ENCODE measurements around the gene SFT2D3. TPM values are rescaled to one million over a fixed set of nuclear protein-coding genes. Genes with fewer than 3 reads are reported as not detected.
"Not testable (repeated sequence)": the region's sequence is repeated elsewhere in the genome, so short reads cannot be mapped to it uniquely, and the experiment has no call there.

SFT2D3 gene
- total RNA-seq, 4 donors from 2014 or later: 6.8 to 13.7 (median 8.3) TPM

DNA sequence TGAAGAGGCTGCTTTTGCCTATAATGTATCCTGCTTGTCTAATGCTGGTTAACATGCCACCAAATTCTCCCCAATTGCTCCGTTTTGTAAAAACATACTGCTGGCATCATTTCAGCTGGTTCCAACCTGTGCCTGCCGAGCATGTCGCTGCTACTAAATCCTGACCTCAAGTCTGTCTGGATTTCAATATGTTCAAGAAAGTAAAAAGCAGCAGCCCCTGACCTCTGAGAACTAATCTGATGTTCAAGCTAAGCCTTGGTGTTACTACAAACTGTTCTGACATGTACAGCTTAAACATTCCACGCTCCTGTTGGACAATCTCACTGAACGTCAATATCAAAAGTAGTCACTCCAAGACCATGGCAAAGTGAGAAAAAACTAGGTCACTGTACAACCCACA lies 46.3 kb downstream of the SFT2D3 start:
- in situ Hi-C loops (cut with MboI; ENCODE audit: low pct_ligation_motif_present in 1 of 4, low pct_unique_long_range_greater_than_20kb in 1 of 4, low sequenced_read_pairs in 3 of 4): no loop called here
- no peak overlapping the region for H3K27ac ChIP-seq
- intact Hi-C loops (cut with DNase I; ENCODE audit: low total_unique reads): no loop called here
- H3K9me3 ChIP-seq: no peaks in the 10 kb centered on the region
- DNase-seq: no peak
- 92 to 100% methylated on average over 1 to 5 of the region's 5 CpGs for WGBS, 2 donors (ENCODE audit: low coverage in 1 of 2)
- TF ChIP-seq POLR2A (IDR thresholded peaks at IDR 0.05) (no peak), POLR2AphosphoS5 (IDR thresholded peaks at IDR 0.05) (no peak), EP300 (IDR thresholded peaks at IDR 0.05; ENCODE audit: low read depth) (no peak)
- TF ChIP-seq, protein P1, sequence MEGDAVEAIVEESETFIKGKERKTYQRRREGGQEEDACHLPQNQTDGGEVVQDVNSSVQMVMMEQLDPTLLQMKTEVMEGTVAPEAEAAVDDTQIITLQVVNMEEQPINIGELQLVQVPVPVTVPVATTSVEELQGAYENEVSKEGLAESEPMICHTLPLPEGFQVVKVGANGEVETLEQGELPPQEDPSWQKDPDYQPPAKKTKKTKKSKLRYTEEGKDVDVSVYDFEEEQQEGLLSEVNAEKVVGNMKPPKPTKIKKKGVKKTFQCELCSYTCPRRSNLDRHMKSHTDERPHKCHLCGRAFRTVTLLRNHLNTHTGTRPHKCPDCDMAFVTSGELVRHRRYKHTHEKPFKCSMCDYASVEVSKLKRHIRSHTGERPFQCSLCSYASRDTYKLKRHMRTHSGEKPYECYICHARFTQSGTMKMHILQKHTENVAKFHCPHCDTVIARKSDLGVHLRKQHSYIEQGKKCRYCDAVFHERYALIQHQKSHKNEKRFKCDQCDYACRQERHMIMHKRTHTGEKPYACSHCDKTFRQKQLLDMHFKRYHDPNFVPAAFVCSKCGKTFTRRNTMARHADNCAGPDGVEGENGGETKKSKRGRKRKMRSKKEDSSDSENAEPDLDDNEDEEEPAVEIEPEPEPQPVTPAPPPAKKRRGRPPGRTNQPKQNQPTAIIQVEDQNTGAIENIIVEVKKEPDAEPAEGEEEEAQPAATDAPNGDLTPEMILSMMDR (IDR thresholded peaks at IDR 0.05): no peak
- H3K4me3 ChIP-seq: no peak overlapping the region
- H3K4me1 ChIP-seq: peaks cover 0 to 4% (median 1%) of the 10 kb centered on the region in 4 donors
- H3K27me3 ChIP-seq: no peaks in the 10 kb centered on the region
- peaks cover 0 to 9% (median 0%) of the 10 kb centered on the region in 4 donors for H3K36me3 ChIP-seq

DNA sequence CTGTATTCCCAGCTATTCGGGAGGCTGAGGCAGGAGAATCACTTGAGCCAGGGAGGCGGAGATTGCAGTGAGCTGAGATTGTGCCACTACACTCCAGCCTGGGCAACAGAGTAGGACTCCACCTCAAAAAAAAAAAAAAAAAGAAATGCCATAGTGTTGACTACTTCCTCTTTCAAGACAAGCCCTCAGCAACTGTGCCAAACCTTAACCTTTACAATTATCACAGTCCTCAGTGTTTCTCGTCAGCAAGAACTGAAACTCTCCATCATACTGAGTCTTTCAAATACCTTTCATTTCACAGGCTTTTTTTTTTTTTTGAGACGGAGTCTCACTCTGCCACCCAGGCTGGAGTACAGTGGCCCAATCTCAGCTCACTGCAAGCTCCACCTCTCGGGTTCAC lies 48.2 kb downstream of the SFT2D3 start:
- H3K27me3 ChIP-seq; H3K4me1 ChIP-seq; in situ Hi-C loops (cut with MboI; ENCODE audit: low pct_ligation_motif_present in 1 of 4, low pct_unique_long_range_greater_than_20kb in 1 of 4, low sequenced_read_pairs in 3 of 4); H3K4me3 ChIP-seq; H3K36me3 ChIP-seq; H3K9me3 ChIP-seq; intact Hi-C loops (cut with DNase I; ENCODE audit: low total_unique reads); DNase-seq: not testable (repeated sequence)
- 50 to 79% methylated on average over 3 to 5 of the region's 5 CpGs for WGBS, 2 donors (ENCODE audit: low coverage in 1 of 2)
- H3K27ac ChIP-seq: peak overlapping the region in 1 of 4 donors; percentile 19

- intact Hi-C loops (cut with DNase I; ENCODE audit: low total_unique reads) (no loop called here), in situ Hi-C loops (cut with MboI; ENCODE audit: low pct_ligation_motif_present in 1 of 4, low pct_unique_long_range_greater_than_20kb in 1 of 4, low sequenced_read_pairs in 3 of 4) (no loop called here)
- Histone ChIP-seq H3K4me3 (no peak overlapping the region), H3K36me3 (peaks cover 0 to 6% (median 0%) of the 10 kb centered on the region in 4 donors), H3K27ac (no peak overlapping the region), H3K27me3 (no peaks in the 10 kb centered on the region), H3K4me1 (peaks cover 0 to 4% (median 1%) of the 10 kb centered on the region in 4 donors), H3K9me3 (no peaks in the 10 kb centered on the region)
- no peak for DNase-seq
- TF ChIP-seq, protein P1 (IDR thresholded peaks at IDR 0.05): no peak
- TF ChIP-seq POLR2A (IDR thresholded peaks at IDR 0.05): no peak
- TF ChIP-seq EP300 (IDR thresholded peaks at IDR 0.05; ENCODE audit: low read depth): no peak
- no peak for TF ChIP-seq POLR2AphosphoS5 (IDR thresholded peaks at IDR 0.05)
These were observed 52.1 kb downstream of the SFT2D3 start for GRCh38 chr2:127753374-127753773.

GRCh38 chr2:127754186-127754585 lies 52.9 kb downstream of the SFT2D3 start:
- WGBS, 2 donors (ENCODE audit: low coverage in 1 of 2): 94% methylated on average over 5 to 8 of the region's 8 CpGs
- no peaks in the 10 kb centered on the region for H3K9me3 ChIP-seq
- peaks cover 0 to 4% (median 1%) of the 10 kb centered on the region in 4 donors for H3K4me1 ChIP-seq
- DNase-seq: no peak
- H3K27ac ChIP-seq: no peak overlapping the region
- no peaks in the 10 kb centered on the region for H3K27me3 ChIP-seq
- TF ChIP-seq POLR2A (IDR thresholded peaks at IDR 0.05) (no peak), EP300 (IDR thresholded peaks at IDR 0.05; ENCODE audit: low read depth) (no peak), POLR2AphosphoS5 (IDR thresholded peaks at IDR 0.05) (no peak)
- TF ChIP-seq, protein P1 (IDR thresholded peaks at IDR 0.05): no peak
- H3K4me3 ChIP-seq: no peak overlapping the region
- H3K36me3 ChIP-seq: peaks cover 0 to 6% (median 0%) of the 10 kb centered on the region in 4 donors
- in situ Hi-C loops (cut with MboI; ENCODE audit: low pct_ligation_motif_present in 1 of 4, low pct_unique_long_range_greater_than_20kb in 1 of 4, low sequenced_read_pairs in 3 of 4) (no loop called here), intact Hi-C loops (cut with DNase I; ENCODE audit: low total_unique reads) (no loop called here)

Other genes with a start within 250 kb of the SFT2D3 start
- gene IWS1, start 175.0 kb upstream of the SFT2D3 start, total RNA-seq: 100 to 1,000 TPM in 1 of 4 donors, 10 to 100 TPM in 3; 27.3 to 139 (median 45.4) TPM
- gene MYO7B, start 165.8 kb upstream of the SFT2D3 start, total RNA-seq: 100 to 1,000 TPM; 242 to 637 (median 280) TPM
- under 1 TPM in 1 of 4 donors, not detected in 3; 0.14 TPM for gene GPR17, start 55.3 kb upstream of the SFT2D3 start, total RNA-seq
- gene LIMS2, start 26.0 kb upstream of the SFT2D3 start, total RNA-seq: 100 to 1,000 TPM in 2 of 4 donors, 10 to 100 TPM in 2; 34.5 to 198 (median 91.3) TPM
- 10 to 100 TPM; 35.2 to 48.0 (median 36.6) TPM for gene WDR33, start 109.7 kb downstream of the SFT2D3 start, total RNA-seq
- gene POLR2D, start 156.7 kb downstream of the SFT2D3 start, total RNA-seq: 10 to 100 TPM in 3 of 4 donors, 1 to 10 TPM in 1; 7.6 to 21.9 (median 11.6) TPM
- gene AMMECR1L, start 184.5 kb downstream of the SFT2D3 start, total RNA-seq: 10 to 100 TPM in 3 of 4 donors, 1 to 10 TPM in 1; 6.6 to 18.3 (median 12.9) TPM

Measured in transverse colon (tissue), 4 donors.